Psoas muscle (tissue), 8 donors: ENCODE measurements around the gene CSF3. TPM values are rescaled to one million over a fixed set of nuclear protein-coding genes. Genes with fewer than 3 reads are reported as not detected.
"Not testable (repeated sequence)": the region's sequence is repeated elsewhere in the genome, so short reads cannot be mapped to it uniquely, and the experiment has no call there.

Experiments used
- ATAC-seq, 4 donors: fragments of 200-7000 bp; cut with Tn5 transposase; one replicate each; pipeline ENCODE4 v1.9.1; 2020; ENCODE audit warnings: moderate library complexity in 3 of 4, mild to moderate bottlenecking in 2 of 4
- DNase-seq, 2 donors: peaks; one replicate each; pipeline ENCODE4 v3.0.0-alpha.2; 2020
- H3K27ac ChIP-seq: fragments of 200-600 bp; one replicate; pipeline ENCODE4 v1.8.0; 2022
- H3K27me3 ChIP-seq, 3 donors: fragments of 200-600 bp in 1 of 3; one replicate each; pipeline versions ENCODE4 v1.6.1 to v1.8.0; 2013 to 2022; ENCODE audit warnings: low read length in 2 of 3, mild to moderate bottlenecking in 2 of 3, moderate library complexity in 1 of 3; ENCODE audit not compliant: insufficient read depth in 3 of 3
- H3K36me3 ChIP-seq, 2 donors: fragments of 200-600 bp in 1 of 2; one replicate each; pipeline versions ENCODE4 v1.6.1 to v1.8.0; 2013 to 2022; ENCODE audit warnings: low read depth in 1 of 2, mild to moderate bottlenecking in 1 of 2, moderate library complexity in 1 of 2; ENCODE audit not compliant: insufficient read depth in 1 of 2
- H3K4me1 ChIP-seq: fragments of 200-600 bp; one replicate; pipeline ENCODE4 v1.8.0; 2022
- H3K4me3 ChIP-seq: fragments of 200-600 bp; one replicate; pipeline ENCODE4 v1.8.0; 2022; ENCODE audit warnings: mild to moderate bottlenecking
- H3K9me3 ChIP-seq: fragments of 200-600 bp; one replicate; pipeline ENCODE4 v1.8.0; 2022
- CTCF ChIP-seq: fragments of 200-600 bp; IDR thresholded peaks from one replicate; pipeline ENCODE4 v1.8.0; 2022; ENCODE audit warnings: antibody characterized with exemption
- WGBS, 3 donors: extraction: QIAGEN DNeasy Blood & Tissue Kit; methylation state at CpG; one replicate each; pipeline versions ENCODE4 v1.1.6 to v1.1.7; 2013; 5-methylcytosine and 5-hydroxymethylcytosine counted together
- intact Hi-C, 2 donors: fragments of 100-400 bp; cut with DNase I; formaldehyde crosslinking; loops; one replicate each; pipeline versions ENCODE4 v1.11.0 to v1.14.2; 2022
- polyA plus RNA-seq, 3 donors: library from polyadenylated mRNA; stranded (reverse); fragments of 200-250 nt; gene quantifications; one replicate each; pipeline ENCODE4 v1.2.3, GENCODE V29; 2013
- total RNA-seq, 4 donors: library from RNA; stranded (reverse); fragmentation: NEBNext Ultra II Directional in 2 of 4; extraction: Animal tissue kit (Norgen Biotek cat#: 25700) in 2 of 4; gene quantifications; one replicate each; pipeline versions ENCODE4 v1.2.1 to v1.2.4, GENCODE V29; 2021 to 2023
- donor health status: healthy with polysubstance abuse.
- donor health status: DM: no; HTN: no; CAD: no; lungs with moderate emphysema.
- donor health status: Bipolar disorder and iron deficiency.
- donor health status: healthy.
- donor health status: DM: yes; HTN: yes; CAD: no.
- donor health status: DM: no; HTN: no; CAD: no.
- donor health status: DM: no; HTN: no; CAD: no.
- donor health status: DM: yes; HTN: yes; CAD: no.

CSF3 gene
- total and polyA plus RNA-seq, 7 donors = 0.30 to 46.2 (median 3.9) TPM

- H3K4me1 ChIP-seq = peaks cover 17% of the 10 kb centered on the region
- intact Hi-C loops = no loop called here
- H3K4me3 ChIP-seq = no peak overlapping the region
- TF ChIP-seq CTCF = no peak
- DNase-seq = no peak
- no peaks in the 10 kb centered on the region for H3K27me3 ChIP-seq
- H3K27ac ChIP-seq = no peak overlapping the region
- peaks cover 7 to 35% of the 10 kb centered on the region in 2 donors for H3K36me3 ChIP-seq
- WGBS, 3 donors = 86 to 90% (median 87%) methylated on average over 7 of the region's 7 CpGs
- no peak for ATAC-seq
- no peaks in the 10 kb centered on the region for H3K9me3 ChIP-seq
These were observed 15.1 kb upstream of the CSF3 start for GRCh38 chr17:40000161-40000560.

- 82 to 94% (median 87%) methylated on average over 8 of the region's 8 CpGs for WGBS, 3 donors
- ATAC-seq, H3K27me3 ChIP-seq, DNase-seq, H3K4me3 ChIP-seq, intact Hi-C loops, H3K9me3 ChIP-seq, H3K27ac ChIP-seq: not testable (repeated sequence)
- H3K4me1 ChIP-seq = peaks cover 15% of the 10 kb centered on the region
- H3K36me3 ChIP-seq = peaks cover under 1 to 23% of the 10 kb centered on the region in 2 donors
These were observed 13.9 kb upstream of the CSF3 start for GRCh38 chr17:40001335-40001734.

- intact Hi-C loops = no loop called here
- ATAC-seq = peak in 1 of 4 donors; percentile 11
- H3K4me1 ChIP-seq = peaks cover 13% of the 10 kb centered on the region
- no peaks in the 10 kb centered on the region for H3K27me3 ChIP-seq
- no peak overlapping the region for H3K4me3 ChIP-seq
- H3K36me3 ChIP-seq = no peaks in the 10 kb centered on the region
- no peak for DNase-seq
- no peaks in the 10 kb centered on the region for H3K9me3 ChIP-seq
- TF ChIP-seq CTCF = no peak
- 51 to 71% (median 59%) methylated on average over 9 of the region's 9 CpGs for whole genome bisulfite sequencing, 3 donors
- H3K27ac ChIP-seq = peak overlapping the region; percentile 60
These were observed 11.2 kb upstream of the CSF3 start for GRCh38 chr17:40004072-40004471.

- no peaks in the 10 kb centered on the region for H3K9me3 ChIP-seq
- intact Hi-C loops = no loop called here
- ATAC-seq (peak in 3 of 4 donors; percentile 31 to 46 (median 45)), DNase-seq (no peak)
- H3K4me1 ChIP-seq = peaks cover 13% of the 10 kb centered on the region
- no peak overlapping the region for H3K4me3 ChIP-seq
- 70 to 77% (median 74%) methylated on average over 7 of the region's 7 CpGs for WGBS, 3 donors
- H3K27ac ChIP-seq = peak overlapping the region; percentile 60
- H3K27me3 ChIP-seq = no peaks in the 10 kb centered on the region
- no peaks in the 10 kb centered on the region for H3K36me3 ChIP-seq
- no peak for TF ChIP-seq CTCF
These were observed 10.5 kb upstream of the CSF3 start for GRCh38 chr17:40004712-40005111.

GRCh38 chr17:40005520-40005919 lies 9.7 kb upstream of the CSF3 start:
- DNase-seq = no peak
- TF ChIP-seq CTCF = no peak
- peaks cover 13% of the 10 kb centered on the region for H3K4me1 ChIP-seq
- WGBS, 3 donors = 78 to 87% (median 80%) methylated on average over 6 of the region's 6 CpGs
- intact Hi-C loops = no loop called here
- H3K9me3 ChIP-seq = no peaks in the 10 kb centered on the region
- H3K27me3 ChIP-seq = no peaks in the 10 kb centered on the region
- no peak for ATAC-seq
- H3K27ac ChIP-seq = no peak overlapping the region
- no peaks in the 10 kb centered on the region for H3K36me3 ChIP-seq
- no peak overlapping the region for H3K4me3 ChIP-seq

- not testable (repeated sequence) for DNase-seq, H3K36me3 ChIP-seq, H3K27me3 ChIP-seq, ATAC-seq, H3K27ac ChIP-seq, H3K9me3 ChIP-seq, H3K4me3 ChIP-seq
- 95% methylated on average over 28 to 38 of the region's 38 CpGs for WGBS, 3 donors
- intact Hi-C loops = loop anchor here in 1 of 2 donors (10.0 kb wide), 1 partner anchor 284 kb away; no protein-coding TSS in a partner anchor
- H3K4me1 ChIP-seq = peaks cover 22% of the 10 kb centered on the region
These were observed 4.2 kb upstream of the CSF3 start for GRCh38 chr17:40010946-40011500.

GRCh38 chr17:40012017-40012647 lies 3.1 kb upstream of the CSF3 start:
- H3K27ac ChIP-seq, DNase-seq, H3K9me3 ChIP-seq, ATAC-seq, H3K4me3 ChIP-seq, H3K27me3 ChIP-seq, H3K36me3 ChIP-seq: not testable (repeated sequence)
- peaks cover 33% of the 10 kb centered on the region for H3K4me1 ChIP-seq
- WGBS, 3 donors = 79 to 90% (median 82%) methylated on average over 19 to 21 of the region's 22 CpGs
- intact Hi-C loops = loop anchor here in 1 of 2 donors (2.0 to 10.0 kb wide), 3 partner anchors 15 to 283 kb away; no protein-coding TSS in a partner anchor
